Measurements from ENCODE around the gene FAM25C.
"Not testable (repeated sequence)": the region's sequence is repeated elsewhere in the genome, so short reads cannot be mapped to it uniquely, and the experiment has no call there.

The FAM25C gene

GRCh38 chr10:47947424-47947823 is 52.2 kb downstream of the FAM25C start:
- not testable (repeated sequence) for DNase-seq
